Stomach smooth muscle (tissue), 2 donors: ENCODE results near the gene BSND.

Experiments used
- H3K27ac ChIP-seq: one replicate; pipeline ENCODE4 v1.7.0; 2013; ENCODE audit warnings: mild to moderate bottlenecking, low read length, inconsistent platforms
- H3K27me3 ChIP-seq, 2 donors: one replicate each; pipeline ENCODE4 v1.7.0; 2013; ENCODE audit warnings: low read length in 2 of 2; ENCODE audit not compliant: insufficient read depth in 2 of 2, control insufficient read depth in 1 of 2
- H3K36me3 ChIP-seq, 2 donors: one replicate each; pipeline ENCODE4 v1.7.0; 2013; ENCODE audit warnings: low read length in 2 of 2; ENCODE audit not compliant: control insufficient read depth in 2 of 2, insufficient read depth in 2 of 2
- H3K4me1 ChIP-seq: one replicate; pipeline ENCODE4 v1.7.0; 2013; ENCODE audit warnings: low read length; ENCODE audit not compliant: control insufficient read depth, insufficient read depth
- H3K4me3 ChIP-seq, 2 donors: one replicate each; pipeline ENCODE4 v1.7.0; 2013; ENCODE audit warnings: low read length in 2 of 2
- H3K9ac ChIP-seq, 2 donors: one replicate each; pipeline ENCODE4 v1.7.0; 2013; ENCODE audit warnings: low read length in 2 of 2, mild to moderate bottlenecking in 1 of 2
- H3K9me3 ChIP-seq, 2 donors: one replicate each; pipeline ENCODE4 v1.7.0; 2013; ENCODE audit warnings: low read length in 2 of 2; ENCODE audit not compliant: control insufficient read depth in 2 of 2
- donor health status: healthy.
- donor health status: Pancreatic carcinoma.

The BSND gene

GRCh38 chr1:54984131-54984842 is 14.4 kb upstream of the BSND start:
- Histone ChIP-seq H3K9me3 (no peaks in the 10 kb centered on the region), H3K4me3 (no peak overlapping the region), H3K27me3 (peaks cover 17 to 23% of the 10 kb centered on the region in 2 donors), H3K36me3 (no peaks in the 10 kb centered on the region), H3K27ac (no peak overlapping the region), H3K4me1 (peaks cover 13% of the 10 kb centered on the region), H3K9ac (no peak overlapping the region)

- no peak overlapping the region for H3K4me3 ChIP-seq
- H3K9ac ChIP-seq, result no peak overlapping the region
- no peaks in the 10 kb centered on the region for H3K9me3 ChIP-seq
- peaks cover 7% of the 10 kb centered on the region for H3K4me1 ChIP-seq
- H3K27ac ChIP-seq, result no peak overlapping the region
- H3K36me3 ChIP-seq, result no peaks in the 10 kb centered on the region
- peaks cover 6 to 15% of the 10 kb centered on the region in 2 donors for H3K27me3 ChIP-seq
Measured at GRCh38 chr1:54985556-54985955, 13.2 kb upstream of the BSND start.

- H3K9me3 ChIP-seq, result no peaks in the 10 kb centered on the region
- peaks cover 3% of the 10 kb centered on the region for H3K4me1 ChIP-seq
- no peak overlapping the region for H3K27ac ChIP-seq
- no peak overlapping the region for H3K4me3 ChIP-seq
- H3K27me3 ChIP-seq, result peaks cover under 1 to 15% of the 10 kb centered on the region in 2 donors
- no peak overlapping the region for H3K9ac ChIP-seq
- H3K36me3 ChIP-seq, result no peaks in the 10 kb centered on the region
Measured at GRCh38 chr1:54986025-54986424, 12.7 kb upstream of the BSND start.

DNA sequence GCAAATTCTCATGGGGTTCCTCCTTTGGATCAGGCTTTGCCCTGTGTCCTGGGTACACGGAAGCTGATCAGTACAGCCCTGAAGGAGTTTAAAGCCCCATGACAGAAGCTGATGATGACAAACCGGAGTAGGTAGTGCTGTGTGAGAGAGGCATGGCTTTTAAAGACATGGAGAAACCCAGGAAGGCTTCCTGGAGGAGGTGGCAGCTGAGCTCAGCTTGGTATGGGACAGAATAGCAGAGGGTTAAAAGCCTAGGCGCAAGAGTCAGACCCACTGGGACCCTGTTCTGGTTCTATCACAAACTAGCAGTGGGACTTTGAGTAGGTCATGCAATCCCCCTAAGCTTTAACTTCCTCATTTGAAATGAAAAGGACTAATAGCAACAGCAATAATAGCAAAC is 12.2 kb upstream of the BSND start:
- Histone ChIP-seq H3K27me3 (peaks cover 0 to 15% of the 10 kb centered on the region in 2 donors), H3K4me3 (no peak overlapping the region), H3K9ac (no peak overlapping the region), H3K36me3 (no peaks in the 10 kb centered on the region), H3K27ac (no peak overlapping the region), H3K4me1 (peaks cover 3% of the 10 kb centered on the region), H3K9me3 (no peaks in the 10 kb centered on the region)

DNA sequence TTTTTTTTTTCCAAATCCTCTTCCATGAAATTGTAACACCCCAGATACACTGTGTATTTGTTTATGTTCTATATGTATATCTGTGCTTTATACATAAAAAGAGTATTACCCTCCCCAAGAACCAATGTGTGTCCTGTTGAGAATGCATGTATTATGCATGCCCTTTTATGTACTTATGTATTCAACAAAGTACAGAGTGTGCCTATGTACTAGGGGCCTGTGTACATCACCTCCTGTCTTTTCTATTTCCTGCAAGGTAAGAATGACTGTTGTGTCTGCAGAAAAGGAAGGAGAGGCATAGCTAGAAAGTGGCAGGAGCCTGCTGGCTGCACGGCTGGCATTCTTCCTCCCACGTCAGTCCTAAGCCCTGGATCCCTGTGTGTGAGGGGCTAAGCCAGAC is 11.3 kb upstream of the BSND start:
- Histone ChIP-seq H3K4me1 (peaks cover 3% of the 10 kb centered on the region), H3K9me3 (no peaks in the 10 kb centered on the region), H3K36me3 (no peaks in the 10 kb centered on the region), H3K9ac (no peak overlapping the region), H3K4me3 (no peak overlapping the region), H3K27me3 (peaks cover 0 to 10% of the 10 kb centered on the region in 2 donors), H3K27ac (no peak overlapping the region)

DNA sequence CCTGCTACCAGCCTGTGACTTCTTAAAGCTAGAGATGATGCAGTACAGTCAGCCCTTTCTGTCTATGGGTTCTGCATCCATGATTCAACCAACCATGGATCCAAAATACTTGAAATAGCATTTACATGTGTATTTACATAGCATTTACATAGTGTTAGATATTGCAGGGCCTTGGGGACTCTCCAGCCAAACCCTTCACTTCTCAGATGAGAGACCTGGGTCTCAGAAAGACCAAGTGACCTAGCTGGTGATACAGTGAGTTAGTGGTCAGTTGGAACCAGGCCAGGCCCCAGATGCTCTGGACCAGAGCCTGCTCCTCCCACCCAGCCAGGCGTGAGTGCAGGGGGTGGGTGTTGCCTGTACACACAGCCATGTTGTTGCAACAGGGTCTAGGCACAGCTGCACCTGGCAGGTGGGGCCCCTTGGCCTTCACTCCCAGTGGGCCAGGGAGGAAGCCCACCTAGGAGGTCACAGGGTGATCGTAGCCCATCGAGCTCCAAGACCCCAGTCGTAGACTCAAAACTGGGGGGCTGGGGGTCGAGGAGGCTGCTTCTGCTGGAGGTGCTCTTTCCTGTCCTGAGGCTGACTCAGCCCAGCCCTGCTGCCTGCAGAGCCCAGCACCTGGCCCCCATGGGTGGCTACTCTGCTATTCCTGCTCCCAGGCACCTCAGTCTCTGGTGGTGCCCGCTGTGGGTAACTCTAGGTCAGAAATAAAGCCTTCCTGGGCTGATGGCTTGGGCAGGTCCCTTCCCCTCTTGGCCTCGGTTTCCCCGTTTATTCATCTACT is 10.6 kb upstream of the BSND start:
- Histone ChIP-seq H3K27ac (no peak overlapping the region), H3K4me3 (no peak overlapping the region), H3K27me3 (peaks cover 0 to 7% of the 10 kb centered on the region in 2 donors), H3K4me1 (peaks cover 3% of the 10 kb centered on the region), H3K36me3 (no peaks in the 10 kb centered on the region), H3K9ac (no peak overlapping the region), H3K9me3 (no peaks in the 10 kb centered on the region)

- H3K27me3 ChIP-seq, result peaks cover 0 to 7% of the 10 kb centered on the region in 2 donors
Measured at GRCh38 chr1:54988975-54989374, 9.8 kb upstream of the BSND start.

GRCh38 chr1:54989473-54989872 is 9.3 kb upstream of the BSND start:
- Histone ChIP-seq H3K9me3 (no peaks in the 10 kb centered on the region), H3K27me3 (peaks cover 2 to 3% of the 10 kb centered on the region in 2 donors), H3K27ac (no peak overlapping the region), H3K36me3 (no peaks in the 10 kb centered on the region), H3K4me3 (no peak overlapping the region), H3K9ac (no peak overlapping the region), H3K4me1 (peaks cover 3% of the 10 kb centered on the region)

More at GRCh38 chr1:54988975-54989374, 9.8 kb upstream of the BSND start:
- H3K4me3 ChIP-seq, result no peak overlapping the region
- H3K4me1 ChIP-seq, result peaks cover 3% of the 10 kb centered on the region
- H3K9ac ChIP-seq, result no peak overlapping the region
- no peak overlapping the region for H3K27ac ChIP-seq
- H3K9me3 ChIP-seq, result no peaks in the 10 kb centered on the region
- no peaks in the 10 kb centered on the region for H3K36me3 ChIP-seq

DNA sequence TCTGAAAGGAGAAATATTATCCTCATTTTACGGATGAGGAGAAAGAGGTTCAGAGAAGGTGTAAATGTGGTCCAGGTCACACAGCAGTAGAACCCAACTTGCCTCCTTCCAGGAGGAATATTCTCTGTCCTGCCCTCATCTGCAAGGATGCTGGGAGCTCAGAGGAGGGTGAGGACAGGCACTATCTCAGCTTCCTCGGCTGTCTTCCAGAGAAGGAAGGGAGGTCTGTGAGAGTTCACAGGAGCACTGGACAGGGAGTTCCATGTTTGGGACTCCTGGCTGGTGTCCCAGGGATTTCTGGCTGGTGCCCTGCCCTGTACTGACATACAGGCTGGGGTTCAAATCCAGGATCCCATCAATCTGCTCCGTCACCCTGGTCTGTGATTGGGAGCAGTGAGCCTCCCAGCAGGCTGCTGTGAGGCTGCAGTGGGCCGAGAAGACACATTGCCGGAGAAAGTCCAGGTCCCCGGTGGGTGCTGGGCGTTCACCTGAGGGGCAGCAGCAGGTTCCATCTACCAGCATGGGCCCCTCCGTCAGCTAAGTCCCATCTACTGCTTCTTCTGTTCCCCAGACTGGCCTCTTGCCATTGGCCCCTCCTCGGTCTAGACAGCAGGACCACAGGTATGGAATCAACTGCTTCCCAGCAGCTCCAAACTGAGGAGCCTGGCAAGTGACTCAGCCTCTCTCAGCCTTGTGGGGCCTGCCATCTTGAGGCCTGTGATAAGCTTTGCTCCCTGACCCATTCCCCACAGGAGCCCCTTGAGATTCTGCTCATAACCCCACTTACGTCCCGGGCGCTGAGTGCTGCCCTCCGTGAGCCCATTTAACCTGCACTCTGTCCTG is 8.5 kb upstream of the BSND start:
- Histone ChIP-seq H3K9me3 (no peaks in the 10 kb centered on the region), H3K4me3 (no peak overlapping the region), H3K27me3 (peaks cover 0 to 7% of the 10 kb centered on the region in 2 donors), H3K36me3 (no peaks in the 10 kb centered on the region), H3K27ac (no peak overlapping the region), H3K4me1 (peaks cover 3% of the 10 kb centered on the region), H3K9ac (no peak overlapping the region)

DNA sequence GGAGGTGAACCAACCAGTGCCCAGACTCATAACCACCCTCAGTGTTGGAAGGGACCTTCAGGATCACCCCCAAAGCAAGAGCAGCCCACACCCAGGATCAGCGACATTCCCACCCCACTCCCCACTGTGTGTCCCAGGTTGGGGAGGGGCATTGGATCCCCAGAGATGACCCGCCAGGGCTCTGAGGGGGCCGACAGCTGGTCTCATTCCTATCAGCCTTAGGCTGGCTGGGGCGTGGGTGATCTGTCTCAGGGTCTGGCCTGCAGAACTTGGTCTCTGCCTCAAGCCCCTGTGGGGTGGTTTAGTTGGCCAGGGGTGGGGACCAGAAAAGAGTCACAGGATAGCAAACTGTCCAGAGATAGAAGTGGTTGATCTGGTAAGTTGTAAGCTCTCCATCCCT is 7.8 kb upstream of the BSND start:
- Histone ChIP-seq H3K36me3 (no peaks in the 10 kb centered on the region), H3K4me1 (peaks cover 3% of the 10 kb centered on the region), H3K27me3 (peaks cover 5 to 14% of the 10 kb centered on the region in 2 donors), H3K27ac (no peak overlapping the region), H3K4me3 (no peak overlapping the region), H3K9ac (no peak overlapping the region), H3K9me3 (no peaks in the 10 kb centered on the region)
